Endothelial cell of umbilical vein (primary cell): ENCODE data around the gene LRRC30. TPM values are rescaled to one million over a fixed set of nuclear protein-coding genes. Genes with fewer than 3 reads are reported as not detected.

Source experiments
- BruUV-seq: library from RNA; stranded (reverse); fragments of 400-500 nt; replicated peaks from 2 replicates; lab custom pipeline; 2021; lab: Mats Ljungman, UMichigan
- CTCF ChIA-PET: fragments of 300-600, 350-600 bp; sonication (Branson Sonifier 250); formaldehyde crosslinking; loops from one replicate; lab custom pipeline; 2021; ENCODE audit warnings: antibody characterized with exemption, inconsistent platforms; lab: Charles Lee
- POLR2A ChIA-PET: fragments of 300-600, 350-600 bp; sonication (Branson Sonifier 250); formaldehyde crosslinking; loops from one replicate; lab custom pipeline; 2021; ENCODE audit warnings: antibody characterized with exemption, inconsistent platforms; lab: Charles Lee
- DNase-seq: peaks from one replicate; pipeline ENCODE4 v3.0.0-alpha.2; 2011; ENCODE audit warnings: low read depth, low spot score
- FAIRE-seq: peaks from 2 replicates; lab custom pipeline; 2011; peaks lifted over from hg19 to GRCh38; lab: Jason Lieb, UNC
- H2AFZ ChIP-seq: 2 replicates; pipeline ENCODE4 v1.6.0; 2012; ENCODE audit warnings: low read depth, low read length, control low read depth, inconsistent platforms
- H3K27ac ChIP-seq: 2 replicates; pipeline ENCODE4 v1.5.1; 2011; ENCODE audit warnings: low read depth, mild to moderate bottlenecking, control low read depth, low read length, moderate library complexity; ENCODE audit not compliant: insufficient read depth
- H3K27me3 ChIP-seq, 2 experiments: 2 replicates each; pipeline versions ENCODE4 v1.6.0 to v1.6.1; 2011; ENCODE audit warnings: low read length in 2 of 2, mixed read lengths in 1 of 2; ENCODE audit not compliant: control insufficient read depth in 2 of 2, insufficient read depth in 2 of 2
- H3K36me3 ChIP-seq, 2 experiments: 2 replicates in 1 of 2; 3 replicates in 1 of 2; pipeline ENCODE4 v1.5.1; 2011; ENCODE audit warnings: low read length in 2 of 2, mild to moderate bottlenecking in 1 of 2, moderate library complexity in 1 of 2; ENCODE audit not compliant: control insufficient read depth in 2 of 2, insufficient read depth in 2 of 2; ENCODE audit errors: extremely low read depth in 1 of 2
- H3K4me1 ChIP-seq: 3 replicates; pipeline ENCODE4 v1.5.1; 2011; ENCODE audit warnings: mild to moderate bottlenecking, low read length; ENCODE audit not compliant: control insufficient read depth, insufficient read depth; ENCODE audit errors: extremely low read depth
- H3K4me2 ChIP-seq: 2 replicates; pipeline ENCODE4 v1.6.1; 2011; ENCODE audit warnings: low read length, control low read depth, mixed read lengths; ENCODE audit not compliant: insufficient read depth
- H3K4me3 ChIP-seq, 3 experiments: fragments of 200-600 bp in 1 of 3; sonication (generic), shearing (Covaris generic) in 1 of 3; replicated peaks in 1 of 3; 2 replicates each; pipeline ENCODE4 v1.5.1; 2011 to 2016; ENCODE audit warnings: control low read depth in 3 of 3, low read length in 3 of 3, mild to moderate bottlenecking in 2 of 3, inconsistent platforms in 1 of 3, low read depth in 1 of 3, moderate library complexity in 1 of 3; ENCODE audit not compliant: insufficient read depth in 1 of 3
- H3K79me2 ChIP-seq: 2 replicates; pipeline ENCODE4 v1.6.0; 2012; ENCODE audit warnings: low read length, inconsistent platforms; ENCODE audit not compliant: control insufficient read depth, insufficient read depth
- H3K9ac ChIP-seq: replicated peaks from 2 replicates; pipeline ENCODE3; 2011; ENCODE audit warnings: low read length, control low read depth; ENCODE audit not compliant: insufficient read depth; ENCODE audit errors: extremely low read depth
- H3K9me1 ChIP-seq: replicated peaks from 3 replicates; pipeline ENCODE4 v1.6.0; 2011; ENCODE audit warnings: mild to moderate bottlenecking, low read length; ENCODE audit not compliant: control insufficient read depth, insufficient read depth; ENCODE audit errors: extremely low read depth
- H3K9me3 ChIP-seq: replicated peaks from 2 replicates; pipeline ENCODE4 v1.5.1; 2012; ENCODE audit warnings: low read length, inconsistent platforms; ENCODE audit not compliant: control insufficient read depth, insufficient read depth
- H4K20me1 ChIP-seq: replicated peaks from 2 replicates; pipeline ENCODE3; 2011; ENCODE audit warnings: mild to moderate bottlenecking, low read length; ENCODE audit not compliant: control insufficient read depth, insufficient read depth; ENCODE audit errors: extremely low read depth
- CTCF ChIP-seq, 2 donors: IDR thresholded peaks; 1 replicate in 1 of 2; 2 replicates in 1 of 2; pipeline ENCODE4 v1.5.1; 2011; ENCODE audit warnings: low read length in 2 of 2, mild to moderate bottlenecking in 2 of 2, moderate library complexity in 2 of 2, control low read depth in 1 of 2, inconsistent platforms in 1 of 2, low read depth in 1 of 2; ENCODE audit not compliant: insufficient read depth in 1 of 2; ENCODE audit errors: extremely low read depth in 1 of 2
- EZH2 ChIP-seq: IDR thresholded peaks from 2 replicates; pipeline ENCODE4 v1.6.1; 2012; ENCODE audit warnings: borderline replicate concordance, low read depth, mild to moderate bottlenecking, moderate library complexity, low read length, inconsistent platforms; ENCODE audit not compliant: severe bottlenecking
- FOS ChIP-seq: IDR thresholded peaks from 2 replicates; pipeline ENCODE4 v1.6.1; 2011; ENCODE audit warnings: mild to moderate bottlenecking, low read length, moderate library complexity, borderline replicate concordance; ENCODE audit not compliant: insufficient read depth
- GATA2 ChIP-seq: IDR thresholded peaks from 2 replicates; pipeline ENCODE4 v1.7.0; 2011; ENCODE audit warnings: low read depth, mild to moderate bottlenecking, moderate library complexity, mixed read lengths, low read length; ENCODE audit not compliant: insufficient read length, insufficient read depth
- JUN ChIP-seq: IDR thresholded peaks from 2 replicates; pipeline ENCODE4 v1.6.1; 2011; ENCODE audit warnings: borderline replicate concordance, low read depth; ENCODE audit not compliant: insufficient read length, insufficient read depth
- MAX ChIP-seq: IDR thresholded peaks from 2 replicates; pipeline ENCODE4 v1.6.1; 2011; ENCODE audit not compliant: insufficient read depth, insufficient read length
- MYC ChIP-seq: IDR thresholded peaks from one replicate; pipeline ENCODE4 v1.6.1; 2011; ENCODE audit warnings: mild to moderate bottlenecking, low read depth, low read length
- POLR2A ChIP-seq: IDR thresholded peaks from 2 replicates; pipeline ENCODE4 v1.6.1; 2012; ENCODE audit warnings: low read depth, mild to moderate bottlenecking, control low read depth, low read length
- POLR2AphosphoS5 ChIP-seq: IDR thresholded peaks from 2 replicates; pipeline ENCODE4 v1.6.1; 2012; ENCODE audit warnings: low read depth, mild to moderate bottlenecking, control low read depth, low read length, moderate library complexity; ENCODE audit not compliant: insufficient read depth
- dilution Hi-C: fragments of 300-500 bp; cut with MboI; formaldehyde crosslinking; loops from one replicate; pipeline ENCODE4 v1.15.0; 2019; ENCODE audit warnings: low sequenced_read_pairs; ENCODE audit not compliant: extremely low pct_ligation_motif_present
- intact Hi-C: fragments of 100-400 bp; cut with micrococcal nuclease; formaldehyde crosslinking; loops from one replicate; pipeline ENCODE4 v1.10.0; 2022
- polyA plus RNA-seq, 4 experiments: library from polyadenylated mRNA; depleted of rRNA in 3 of 4; stranded (reverse) in 3 of 4; unstranded in 1 of 4; fragments of >200 nt; gene quantifications; 2 replicates each; pipeline versions ENCODE4 v1.2.1 to v1.2.3, GENCODE V29; 2011 to 2012; ENCODE audit warnings: missing spikeins in 1 of 4
- total RNA-seq: library from RNA; stranded (reverse); gene quantifications from 2 replicates; pipeline ENCODE4 v1.2.3, GENCODE V29; 2021

Gene LRRC30
- total and polyA plus RNA-seq, 2 donors (not counting 3 experiments of a cell fraction or from before 2014, with no cell fraction given), result not detected

GRCh38 chr18:7234091-7234490 is 3.2 kb downstream of the LRRC30 start:
- dilution Hi-C loops (no loop called here), intact Hi-C loops (no loop called here)
- DNase-seq, result no peak
- no peak overlapping the region for H3K9ac ChIP-seq
- no peak overlapping the region for H2AFZ ChIP-seq
- H3K9me1 ChIP-seq, result no peaks in the 10 kb centered on the region
- H3K79me2 ChIP-seq, result no peaks in the 10 kb centered on the region
- H3K4me3 ChIP-seq, result no peak overlapping the region
- ChIA-PET CTCF (interaction anchor here (0.8 to 2.7 kb wide), 2 partner anchors 11 to 1155 kb away, joined by 3 to 10 read pairs; no protein-coding TSS in a partner anchor), POLR2A (no interaction called here)
- TF ChIP-seq FOS, result no peak
- TF ChIP-seq POLR2AphosphoS5, result no peak
- no peak for TF ChIP-seq MAX
- no peak for TF ChIP-seq MYC
- no peak for TF ChIP-seq EZH2
- no peak for TF ChIP-seq POLR2A
- no peak for TF ChIP-seq JUN
- no peak for TF ChIP-seq CTCF (IDR thresholded peaks at IDR 0.05; ENCODE audit: extremely low read depth in 1 of 2, insufficient read depth in 1 of 2, low read depth in 1 of 2, low read length in 2 of 2)
- no peak for TF ChIP-seq GATA2
- no peak overlapping the region for H3K27ac ChIP-seq
- H3K4me1 ChIP-seq, result no peaks in the 10 kb centered on the region
- no peak overlapping the region for H3K4me2 ChIP-seq
- FAIRE-seq, result no peak
- H3K36me3 ChIP-seq, result no peaks in the 10 kb centered on the region
- BruUV-seq, result no TSS peak
- no peaks in the 10 kb centered on the region for H4K20me1 ChIP-seq
- H3K27me3 ChIP-seq, result peaks cover 3% of the 10 kb centered on the region in 2 experiments
- H3K9me3 ChIP-seq, result no peaks in the 10 kb centered on the region
